Measurements from ENCODE around the gene VPREB1. TPM values are rescaled to one million over a fixed set of nuclear protein-coding genes. Genes with fewer than 3 reads are reported as not detected.

VPREB1 gene
- total RNA-seq, 1 experiment from 2014 or later: not detected

GRCh38 chr22:22198751-22199150 lies 45.8 kb upstream of the VPREB1 start:
- ATAC-seq: no peak
- no peak for DNase-seq (ENCODE audit: low spot score)
- Mint-ChIP-seq H3K9me3 (no peaks in the 10 kb centered on the region), H3K27ac (no peak overlapping the region), H3K4me3 (no peak overlapping the region), H3K36me3 (no peaks in the 10 kb centered on the region), H3K4me1 (peaks cover 4% of the 10 kb centered on the region), H3K27me3 (ENCODE audit: low read depth) (peaks cover 100% of the 10 kb centered on the region)
- ChIA-PET CTCF (interaction anchor here (1.1 kb wide), 1 partner anchor 34 kb away, joined by 3 read pairs; no protein-coding TSS in a partner anchor), POLR2A (interaction anchor here (0.7 kb wide), 1 partner anchor 12 kb away, joined by 7 read pairs; no protein-coding TSS in a partner anchor)
- TF ChIP-seq E2F4 (CRISPR knock-in tag; IDR thresholded peaks at IDR 0.05; ENCODE audit: borderline replicate concordance, low read depth): no peak
- no peak for TF ChIP-seq SP1 (CRISPR knock-in tag; conservative IDR thresholded peaks at IDR 0.05)
- TF ChIP-seq FOXP1 (CRISPR knock-in tag; IDR thresholded peaks at IDR 0.05; ENCODE audit: borderline replicate concordance): no peak
- no peak for TF ChIP-seq CDX4 (CRISPR knock-in tag; IDR thresholded peaks at IDR 0.05; ENCODE audit: borderline replicate concordance)
- no peak for TF ChIP-seq MYBL2 (CRISPR knock-in tag; IDR thresholded peaks at IDR 0.05)
- no peak for TF ChIP-seq ZNF317 (CRISPR knock-in tag; IDR thresholded peaks at IDR 0.05; ENCODE audit: borderline replicate concordance, low read depth)
- no peak for TF ChIP-seq ZMAT4 (CRISPR knock-in tag; IDR thresholded peaks at IDR 0.05)
- TF ChIP-seq ZNF281 (CRISPR knock-in tag; IDR thresholded peaks at IDR 0.05): no peak
- no peak for TF ChIP-seq PRRX2 (CRISPR knock-in tag; IDR thresholded peaks at IDR 0.05)
- no peak for TF ChIP-seq GABPB1 (CRISPR knock-in tag; IDR thresholded peaks at IDR 0.05)
- TF ChIP-seq EMX1 (CRISPR knock-in tag; IDR thresholded peaks at IDR 0.05): no peak
- no peak for TF ChIP-seq CREM (CRISPR knock-in tag; IDR thresholded peaks at IDR 0.05)
- no peak for TF ChIP-seq TEAD1 (CRISPR knock-in tag; IDR thresholded peaks at IDR 0.05)
- no peak for TF ChIP-seq PREB (CRISPR knock-in tag; IDR thresholded peaks at IDR 0.05; ENCODE audit: borderline replicate concordance)
- no peak for TF ChIP-seq ZBTB21 (CRISPR knock-in tag; IDR thresholded peaks at IDR 0.05; ENCODE audit: borderline replicate concordance)
- no peak for TF ChIP-seq AFF4 (CRISPR knock-in tag; IDR thresholded peaks at IDR 0.05; ENCODE audit: borderline replicate concordance)
- no peak for TF ChIP-seq ZBTB43 (CRISPR knock-in tag; IDR thresholded peaks at IDR 0.05)
- TF ChIP-seq TEAD4 (CRISPR knock-in tag; IDR thresholded peaks at IDR 0.05): no peak
- TF ChIP-seq SOX15 (CRISPR knock-in tag; IDR thresholded peaks at IDR 0.05): no peak

All from WTC11 (cell line).